Neural cell (in vitro differentiated cells): ENCODE measurements around the gene NFATC3. TPM values are rescaled to one million over a fixed set of nuclear protein-coding genes. Genes with fewer than 3 reads are reported as not detected.

Experiments
- H2AFZ ChIP-seq: fragments of 200-600, 300-800 bp; sonication (generic), shearing (Covaris generic); 2 replicates; pipeline ENCODE4 v1.6.0; 2014; ENCODE audit warnings: low read depth, mild to moderate bottlenecking, antibody characterized with exemption, low read length, moderate library complexity
- H3F3A ChIP-seq: fragments of 200-600 bp; shearing (Covaris generic); 2 replicates; pipeline ENCODE4 v1.6.1; 2016; ENCODE audit warnings: mild to moderate bottlenecking, moderate library complexity, mixed read lengths, antibody characterized with exemption, low read length; ENCODE audit not compliant: insufficient read depth, poor library complexity, severe bottlenecking
- H3K27ac ChIP-seq: fragments of 200-600, 300-800 bp; sonication (generic), shearing (Covaris generic); 2 replicates; pipeline ENCODE4 v1.5.1; 2014; ENCODE audit warnings: mild to moderate bottlenecking, low read length, moderate library complexity
- H3K27me3 ChIP-seq: fragments of 300-800, 200-600 bp; sonication (generic), shearing (Covaris generic); 2 replicates; pipeline ENCODE4 v1.6.0; 2014; ENCODE audit warnings: mild to moderate bottlenecking, low read depth, low read length, moderate library complexity; ENCODE audit not compliant: insufficient read depth
- H3K36me3 ChIP-seq: fragments of 300-800, 200-600 bp; sonication (generic), shearing (Covaris generic); 2 replicates; pipeline ENCODE4 v1.5.1; 2014; ENCODE audit warnings: mild to moderate bottlenecking, antibody characterized with exemption, low read length, moderate library complexity; ENCODE audit not compliant: insufficient read depth
- H3K4me2 ChIP-seq: fragments of 300-800, 200-600 bp; sonication (generic), shearing (Covaris generic); 2 replicates; pipeline ENCODE4 v1.6.0; 2014; ENCODE audit warnings: mild to moderate bottlenecking, low read length
- H3K4me3 ChIP-seq: fragments of 300-800, 200-600 bp; sonication (generic), shearing (Covaris generic); 2 replicates; pipeline ENCODE4 v1.5.1; 2014; ENCODE audit warnings: mild to moderate bottlenecking, low read length, moderate library complexity
- H3K79me2 ChIP-seq: fragments of 200-600 bp; shearing (Covaris generic); replicated peaks from 2 replicates; pipeline ENCODE4 v1.6.0; 2014; ENCODE audit warnings: mild to moderate bottlenecking, low read length, moderate library complexity; ENCODE audit not compliant: insufficient read depth
- H3K9ac ChIP-seq: fragments of 300-800, 200-600 bp; sonication (generic), shearing (Covaris generic); 2 replicates; pipeline ENCODE4 v1.6.1; 2016; ENCODE audit warnings: mild to moderate bottlenecking, low read length, mixed read lengths
- H3K9me2 ChIP-seq: fragments of 200-600 bp; shearing (Covaris generic); 2 replicates; pipeline ENCODE4 v1.6.1; 2016; ENCODE audit warnings: mild to moderate bottlenecking, low read length, mixed read lengths; ENCODE audit not compliant: insufficient read depth
- H3K9me3 ChIP-seq: fragments of 200-600, 300-800 bp; sonication (generic), shearing (Covaris generic); 2 replicates; pipeline ENCODE4 v1.6.1; 2016; ENCODE audit warnings: mild to moderate bottlenecking, mixed run types, low read length, moderate library complexity, mixed read lengths
- H4K20me1 ChIP-seq: fragments of 200-600 bp; shearing (Covaris generic); 2 replicates; pipeline ENCODE4 v1.6.1; 2016; ENCODE audit warnings: mild to moderate bottlenecking, mixed run types; ENCODE audit not compliant: insufficient read depth
- EP300 ChIP-seq: fragments of 450-650 bp; conservative IDR thresholded peaks from 2 replicates; pipeline ENCODE4 v1.6.1; 2014; ENCODE audit warnings: antibody characterized with exemption, mild to moderate bottlenecking, moderate library complexity; ENCODE audit not compliant: poor library complexity, severe bottlenecking
- EZH2 ChIP-seq: fragments of 200-600, 300-800 bp; shearing (Covaris generic), sonication (generic); IDR thresholded peaks from 2 replicates; pipeline ENCODE4 v1.6.1; 2014; ENCODE audit warnings: antibody characterized with exemption, low read length, borderline replicate concordance, mild to moderate bottlenecking; ENCODE audit not compliant: insufficient read depth, poor library complexity, severe bottlenecking
- MXI1 ChIP-seq: fragments of 450-650 bp; conservative IDR thresholded peaks from 2 replicates; pipeline ENCODE4 v1.6.1; 2014; ENCODE audit warnings: antibody characterized with exemption, mild to moderate bottlenecking; ENCODE audit not compliant: poor library complexity, severe bottlenecking
- POLR2AphosphoS5 ChIP-seq: IDR thresholded peaks from 2 replicates; pipeline ENCODE4 v1.6.1; 2012
- RAD21 ChIP-seq: fragments of 450-650 bp; conservative IDR thresholded peaks from 2 replicates; pipeline ENCODE4 v1.6.1; 2014; ENCODE audit warnings: antibody characterized with exemption, mild to moderate bottlenecking, moderate library complexity
- SMC3 ChIP-seq: fragments of 450-650 bp; conservative IDR thresholded peaks from 2 replicates; pipeline ENCODE4 v1.6.1; 2014; ENCODE audit warnings: antibody characterized with exemption, mild to moderate bottlenecking, moderate library complexity; ENCODE audit not compliant: poor library complexity
- TAF1 ChIP-seq: IDR thresholded peaks from 2 replicates; pipeline ENCODE4 v1.6.1; 2012; ENCODE audit warnings: low read depth
- polyA plus RNA-seq: library from polyadenylated mRNA; depleted of rRNA; stranded (reverse); fragments of >200 nt; gene quantifications from 2 replicates; pipeline ENCODE4 v1.2.3, GENCODE V29; 2014
- TF ChIP-seq, protein P1 (sequence below): IDR thresholded peaks from 2 replicates; pipeline ENCODE4 v1.6.1; 2012; ENCODE audit warnings: borderline replicate concordance
- TF ChIP-seq, protein P2 (sequence below): fragments of 450-650 bp; IDR thresholded peaks from 2 replicates; pipeline ENCODE4 v1.5.1; 2014; ENCODE audit warnings: antibody characterized with exemption, mild to moderate bottlenecking, moderate library complexity; ENCODE audit not compliant: poor library complexity, severe bottlenecking

Gene NFATC3
- polyA plus RNA-seq, 1 donor from 2014 or later, result 6.2 TPM

DNA sequence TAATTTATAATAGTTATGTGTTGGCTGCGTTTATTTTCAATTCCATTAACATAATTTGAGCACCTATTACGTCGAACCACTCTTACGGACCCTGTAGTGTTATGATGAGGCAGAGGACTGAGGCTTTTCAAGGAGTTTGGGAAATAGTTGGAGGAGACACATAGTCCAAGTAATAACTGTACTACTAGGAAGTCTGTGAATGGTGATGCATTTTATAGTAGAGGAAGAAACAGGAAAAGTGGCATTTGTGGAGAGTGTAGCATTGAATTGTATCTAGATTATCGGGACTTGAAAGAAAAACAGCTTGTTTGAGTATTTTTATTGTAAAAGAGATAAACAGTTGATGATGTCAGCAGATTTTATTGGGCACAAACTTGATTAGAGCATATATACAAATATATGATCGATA is 1.7 kb downstream of the NFATC3 start:
- Histone ChIP-seq H3F3A (peaks cover 9% of the 10 kb centered on the region), H3K79me2 (peaks cover 42% of the 10 kb centered on the region), H3K36me3 (no peaks in the 10 kb centered on the region), H3K4me2 (peak overlapping the region; percentile 84), H3K9ac (peak overlapping the region; percentile 63), H3K9me2 (no peaks in the 10 kb centered on the region), H3K27me3 (no peaks in the 10 kb centered on the region), H2AFZ (peak overlapping the region; percentile 7), H4K20me1 (no peaks in the 10 kb centered on the region), H3K27ac (no peak overlapping the region), H3K9me3 (no peaks in the 10 kb centered on the region), H3K4me3 (peak overlapping the region; percentile 92)
- TF ChIP-seq SMC3 (no peak), EZH2 (no peak), MXI1 (no peak), EP300 (no peak), TAF1 (no peak), RAD21 (no peak)
- TF ChIP-seq, protein P1, sequence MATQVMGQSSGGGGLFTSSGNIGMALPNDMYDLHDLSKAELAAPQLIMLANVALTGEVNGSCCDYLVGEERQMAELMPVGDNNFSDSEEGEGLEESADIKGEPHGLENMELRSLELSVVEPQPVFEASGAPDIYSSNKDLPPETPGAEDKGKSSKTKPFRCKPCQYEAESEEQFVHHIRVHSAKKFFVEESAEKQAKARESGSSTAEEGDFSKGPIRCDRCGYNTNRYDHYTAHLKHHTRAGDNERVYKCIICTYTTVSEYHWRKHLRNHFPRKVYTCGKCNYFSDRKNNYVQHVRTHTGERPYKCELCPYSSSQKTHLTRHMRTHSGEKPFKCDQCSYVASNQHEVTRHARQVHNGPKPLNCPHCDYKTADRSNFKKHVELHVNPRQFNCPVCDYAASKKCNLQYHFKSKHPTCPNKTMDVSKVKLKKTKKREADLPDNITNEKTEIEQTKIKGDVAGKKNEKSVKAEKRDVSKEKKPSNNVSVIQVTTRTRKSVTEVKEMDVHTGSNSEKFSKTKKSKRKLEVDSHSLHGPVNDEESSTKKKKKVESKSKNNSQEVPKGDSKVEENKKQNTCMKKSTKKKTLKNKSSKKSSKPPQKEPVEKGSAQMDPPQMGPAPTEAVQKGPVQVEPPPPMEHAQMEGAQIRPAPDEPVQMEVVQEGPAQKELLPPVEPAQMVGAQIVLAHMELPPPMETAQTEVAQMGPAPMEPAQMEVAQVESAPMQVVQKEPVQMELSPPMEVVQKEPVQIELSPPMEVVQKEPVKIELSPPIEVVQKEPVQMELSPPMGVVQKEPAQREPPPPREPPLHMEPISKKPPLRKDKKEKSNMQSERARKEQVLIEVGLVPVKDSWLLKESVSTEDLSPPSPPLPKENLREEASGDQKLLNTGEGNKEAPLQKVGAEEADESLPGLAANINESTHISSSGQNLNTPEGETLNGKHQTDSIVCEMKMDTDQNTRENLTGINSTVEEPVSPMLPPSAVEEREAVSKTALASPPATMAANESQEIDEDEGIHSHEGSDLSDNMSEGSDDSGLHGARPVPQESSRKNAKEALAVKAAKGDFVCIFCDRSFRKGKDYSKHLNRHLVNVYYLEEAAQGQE, result no peak

DNA sequence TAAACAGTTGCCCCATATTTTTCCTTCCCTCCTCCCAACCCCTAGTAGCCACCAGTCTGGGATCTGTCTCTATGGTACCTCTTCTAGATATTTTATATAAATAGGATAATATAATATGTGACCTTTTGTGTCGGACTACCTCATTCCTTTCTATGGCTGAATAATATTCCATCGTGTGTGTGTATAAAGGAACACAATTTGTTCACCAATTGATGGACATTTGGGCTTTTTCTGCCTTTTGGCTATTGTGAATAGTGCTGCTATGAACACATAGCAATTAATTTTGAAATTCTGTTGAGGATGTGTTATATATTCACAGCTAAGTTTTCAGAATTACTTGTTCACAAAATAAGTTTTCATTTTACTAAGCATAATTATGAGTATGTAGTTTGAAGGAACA is 2.5 kb downstream of the NFATC3 start:
- H3K9ac ChIP-seq, result no peak overlapping the region
- peaks cover 9% of the 10 kb centered on the region for H3F3A ChIP-seq
- no peaks in the 10 kb centered on the region for H4K20me1 ChIP-seq
- H3K36me3 ChIP-seq, result no peaks in the 10 kb centered on the region
- H3K4me2 ChIP-seq, result peak overlapping the region; percentile 28
- no peaks in the 10 kb centered on the region for H3K27me3 ChIP-seq
- H2AFZ ChIP-seq, result no peak overlapping the region
- TF ChIP-seq POLR2AphosphoS5, result no peak
- no peak for TF ChIP-seq EZH2
- TF ChIP-seq TAF1, result no peak
- TF ChIP-seq, protein P1, result no peak
- TF ChIP-seq EP300, result no peak
- no peak for TF ChIP-seq MXI1
- TF ChIP-seq SMC3, result no peak
- no peak for TF ChIP-seq RAD21
- TF ChIP-seq, protein P2, sequence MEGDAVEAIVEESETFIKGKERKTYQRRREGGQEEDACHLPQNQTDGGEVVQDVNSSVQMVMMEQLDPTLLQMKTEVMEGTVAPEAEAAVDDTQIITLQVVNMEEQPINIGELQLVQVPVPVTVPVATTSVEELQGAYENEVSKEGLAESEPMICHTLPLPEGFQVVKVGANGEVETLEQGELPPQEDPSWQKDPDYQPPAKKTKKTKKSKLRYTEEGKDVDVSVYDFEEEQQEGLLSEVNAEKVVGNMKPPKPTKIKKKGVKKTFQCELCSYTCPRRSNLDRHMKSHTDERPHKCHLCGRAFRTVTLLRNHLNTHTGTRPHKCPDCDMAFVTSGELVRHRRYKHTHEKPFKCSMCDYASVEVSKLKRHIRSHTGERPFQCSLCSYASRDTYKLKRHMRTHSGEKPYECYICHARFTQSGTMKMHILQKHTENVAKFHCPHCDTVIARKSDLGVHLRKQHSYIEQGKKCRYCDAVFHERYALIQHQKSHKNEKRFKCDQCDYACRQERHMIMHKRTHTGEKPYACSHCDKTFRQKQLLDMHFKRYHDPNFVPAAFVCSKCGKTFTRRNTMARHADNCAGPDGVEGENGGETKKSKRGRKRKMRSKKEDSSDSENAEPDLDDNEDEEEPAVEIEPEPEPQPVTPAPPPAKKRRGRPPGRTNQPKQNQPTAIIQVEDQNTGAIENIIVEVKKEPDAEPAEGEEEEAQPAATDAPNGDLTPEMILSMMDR, result no peak
- H3K9me2 ChIP-seq, result no peaks in the 10 kb centered on the region
- no peaks in the 10 kb centered on the region for H3K9me3 ChIP-seq
- H3K79me2 ChIP-seq, result peaks cover 47% of the 10 kb centered on the region
- H3K27ac ChIP-seq, result no peak overlapping the region
- peak overlapping the region; percentile 92 for H3K4me3 ChIP-seq
